ENCODE data around the gene SFT2D1. TPM values are rescaled to one million over a fixed set of nuclear protein-coding genes. Genes with fewer than 3 reads are reported as not detected.

The SFT2D1 gene
- polyA plus RNA-seq, 3 donors: 59.6 to 81.0 (median 68.2) TPM

Other genes starting within 250 kb of the SFT2D1 start
- under 1 TPM in 2 of 3 donors, not detected in 1; 0.06 to 0.09 TPM for gene TBXT, start 174.7 kb downstream of the SFT2D1 start, polyA plus RNA-seq (ENCODE audit: insufficient read length in 3 of 3)
- under 1 TPM; 0.22 to 0.45 (median 0.27) TPM for gene PRR18, start 34.2 kb downstream of the SFT2D1 start, polyA plus RNA-seq (ENCODE audit: insufficient read length in 3 of 3)
- gene MPC1, start 40.4 kb upstream of the SFT2D1 start, polyA plus RNA-seq (ENCODE audit: insufficient read length in 3 of 3): 10 to 100 TPM; 67.9 to 99.8 (median 73.5) TPM
- gene RAMACL, start 244.1 kb upstream of the SFT2D1 start, polyA plus RNA-seq (ENCODE audit: insufficient read length in 3 of 3): under 1 TPM; 0.14 to 0.26 (median 0.18) TPM